PC-3 (cell line): ENCODE data around the gene SNX9. TPM values are rescaled to one million over a fixed set of nuclear protein-coding genes. Genes with fewer than 3 reads are reported as not detected.
A peak's percentile ranks its signal among the peaks of the same experiment; 100 is the strongest.

Source experiments
- ATAC-seq: fragments of 200-7000 bp; cut with Tn5 transposase; 2 replicates; pipeline ENCODE4 v1.9.1; 2020; ENCODE audit warnings: mild to moderate bottlenecking, moderate library complexity
- BruUV-seq: library from RNA; stranded (reverse); fragments of 400-500 nt; replicated peaks from 2 replicates; lab custom pipeline; 2021; lab: Mats Ljungman, UMichigan
- CTCF ChIA-PET: fragments of 300-600 bp; sonication (Branson Sonifier 250); formaldehyde crosslinking; loops from one replicate; lab custom pipeline; 2022; ENCODE audit warnings: antibody characterized with exemption; lab: Charles Lee
- POLR2A ChIA-PET: fragments of 300-600 bp; sonication (Branson Sonifier 250); formaldehyde crosslinking; loops from one replicate; lab custom pipeline; 2022; ENCODE audit warnings: antibody characterized with exemption; ENCODE audit not compliant: unreplicated experiment; lab: Charles Lee
- DNase-seq: peaks from one replicate; pipeline ENCODE4 v3.0.0-alpha.2; 2015
- H2AFZ ChIP-seq: fragments of 300-600 bp; sonication (generic); 2 replicates; pipeline ENCODE4 v1.6.0; 2016; ENCODE audit warnings: antibody characterized with exemption, low read length
- H3F3A ChIP-seq: fragments of 300-600 bp; sonication (generic); one replicate; pipeline ENCODE4 v1.6.0; 2017; ENCODE audit warnings: antibody characterized with exemption, low read length, control low read depth, mild to moderate bottlenecking; ENCODE audit not compliant: unreplicated experiment
- H3K27ac ChIP-seq: fragments of 300-600 bp; sonication (generic); 2 replicates; pipeline ENCODE4 v1.5.1; 2016; ENCODE audit warnings: mild to moderate bottlenecking, low read length
- H3K27me3 ChIP-seq: fragments of 300-600 bp; sonication (generic); 2 replicates; pipeline ENCODE4 v1.6.1; 2016; ENCODE audit warnings: low read length, mixed read lengths
- H3K36me3 ChIP-seq: fragments of 300-600 bp; sonication (generic); 2 replicates; pipeline ENCODE4 v1.6.1; 2016; ENCODE audit warnings: low read depth, mixed run types, low read length, mixed read lengths
- H3K4me1 ChIP-seq: fragments of 300-600 bp; sonication (generic); 2 replicates; pipeline ENCODE4 v1.5.1; 2016; ENCODE audit warnings: low read length; ENCODE audit not compliant: insufficient read depth
- H3K4me2 ChIP-seq: fragments of 300-600 bp; sonication (generic); 2 replicates; pipeline ENCODE4 v1.6.0; 2016; ENCODE audit warnings: low read length
- H3K4me3 ChIP-seq: fragments of 300-600 bp; sonication (generic); 2 replicates; pipeline ENCODE4 v1.5.1; 2016; ENCODE audit warnings: mild to moderate bottlenecking, low read length, mixed read lengths
- H3K79me2 ChIP-seq: fragments of 300-600 bp; sonication (generic); 2 replicates; pipeline ENCODE4 v1.6.1; 2017; ENCODE audit warnings: low read length, mixed read lengths
- H3K9ac ChIP-seq: fragments of 300-600 bp; sonication (generic); 2 replicates; pipeline ENCODE4 v1.6.0; 2016; ENCODE audit warnings: mild to moderate bottlenecking, low read length
- H3K9me2 ChIP-seq: fragments of 300-600 bp; sonication (generic); replicated peaks from 2 replicates; pipeline ENCODE4 v1.6.1; 2016; ENCODE audit warnings: mixed run types, low read length, mixed read lengths
- H3K9me3 ChIP-seq: fragments of 300-600 bp; sonication (generic); 2 replicates; pipeline ENCODE4 v1.6.1; 2016; ENCODE audit warnings: low read length, mixed read lengths
- H4K20me1 ChIP-seq: fragments of 300-600 bp; sonication (generic); 2 replicates; pipeline ENCODE4 v1.6.1; 2016; ENCODE audit warnings: low read length, mixed read lengths
- EZH2 ChIP-seq: fragments of 300-600 bp; sonication (generic); IDR thresholded peaks from one replicate; pipeline ENCODE4 v1.6.1; 2017; ENCODE audit warnings: antibody characterized with exemption, mild to moderate bottlenecking, low read length; ENCODE audit not compliant: unreplicated experiment
- EZH2phosphoT487 ChIP-seq: fragments of 300-600 bp; sonication (generic); IDR thresholded peaks from 2 replicates; pipeline ENCODE4 v1.6.1; 2018; ENCODE audit warnings: mild to moderate bottlenecking, antibody characterized with exemption, low read length, borderline replicate concordance
- intact Hi-C: fragments of 100-400 bp; cut with micrococcal nuclease; formaldehyde crosslinking; loops from 2 replicates; pipeline ENCODE4 v1.9.0; 2023
- total RNA-seq: library from RNA; depleted of rRNA; stranded (reverse); fragments of >200 nt; gene quantifications from 2 replicates; pipeline ENCODE4 v1.2.3, GENCODE V29; 2014
- TF ChIP-seq, protein P1 (sequence below): fragments of 300-600 bp; sonication (generic); conservative IDR thresholded peaks from 2 replicates; pipeline ENCODE4 v1.5.1; 2017; ENCODE audit warnings: antibody characterized with exemption, low read depth, mild to moderate bottlenecking, low read length

Gene SNX9
- total RNA-seq, 1 experiment from 2014 or later: 18.0 TPM

DNA sequence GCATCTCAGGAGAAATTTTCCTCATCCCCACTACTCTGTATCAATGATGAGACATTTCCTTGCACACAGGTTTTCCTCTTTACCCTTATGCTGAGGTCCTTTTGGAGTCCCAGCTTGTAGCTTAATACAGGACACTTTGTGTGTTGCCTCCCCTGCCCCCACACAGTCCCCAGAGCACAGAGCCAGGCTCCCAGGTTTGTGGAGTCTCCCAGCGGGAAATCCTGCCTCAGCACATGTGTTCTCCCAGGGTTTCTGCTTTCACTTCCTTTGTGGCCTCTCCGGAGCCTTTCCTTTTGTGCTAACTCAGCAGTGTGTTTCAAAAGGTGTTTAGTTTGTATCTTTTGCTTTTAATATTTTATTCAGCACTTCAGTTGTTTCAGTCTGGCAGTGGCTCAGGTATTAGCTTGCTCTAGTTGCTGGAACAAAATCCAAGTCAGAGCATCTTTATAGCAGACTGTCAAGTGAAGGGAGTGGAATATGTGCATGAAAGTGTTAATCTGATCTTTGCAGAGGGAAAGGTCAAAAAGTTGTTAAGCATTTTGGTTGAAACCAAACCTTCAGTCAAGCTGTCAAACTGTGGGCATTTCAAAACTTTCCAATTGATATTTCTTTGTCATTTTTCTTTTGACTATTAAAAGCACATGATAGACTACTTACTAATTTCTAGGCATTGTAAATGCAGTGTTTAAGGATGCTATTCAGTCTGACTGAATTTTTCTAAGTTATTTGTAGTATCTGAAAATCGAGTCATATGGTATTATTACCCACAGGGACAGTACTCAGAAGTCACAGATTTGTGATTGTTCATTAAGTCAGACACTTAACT is 8.6 kb downstream of the SNX9 start:
- no peak for ATAC-seq
- POLR2A ChIA-PET: no interaction called here
- Histone ChIP-seq H3K4me3 (no peak overlapping the region), H3K27ac (no peak overlapping the region), H3K9ac (no peak overlapping the region), H3K27me3 (no peaks in the 10 kb centered on the region), H3K9me2 (no peaks in the 10 kb centered on the region), H3K79me2 (peaks cover 89% of the 10 kb centered on the region), H3K36me3 (peaks cover 7% of the 10 kb centered on the region; the same call in 1 of the 2 replicates), H3F3A (no peaks in the 10 kb centered on the region), H3K4me2 (no peak overlapping the region), H4K20me1 (peaks cover 6% of the 10 kb centered on the region), H3K4me1 (peaks cover 23% of the 10 kb centered on the region), H2AFZ (no peak overlapping the region), H3K9me3 (no peaks in the 10 kb centered on the region)
- TF ChIP-seq EZH2phosphoT487 (no peak), EZH2 (no peak)
- TF ChIP-seq, protein P1, sequence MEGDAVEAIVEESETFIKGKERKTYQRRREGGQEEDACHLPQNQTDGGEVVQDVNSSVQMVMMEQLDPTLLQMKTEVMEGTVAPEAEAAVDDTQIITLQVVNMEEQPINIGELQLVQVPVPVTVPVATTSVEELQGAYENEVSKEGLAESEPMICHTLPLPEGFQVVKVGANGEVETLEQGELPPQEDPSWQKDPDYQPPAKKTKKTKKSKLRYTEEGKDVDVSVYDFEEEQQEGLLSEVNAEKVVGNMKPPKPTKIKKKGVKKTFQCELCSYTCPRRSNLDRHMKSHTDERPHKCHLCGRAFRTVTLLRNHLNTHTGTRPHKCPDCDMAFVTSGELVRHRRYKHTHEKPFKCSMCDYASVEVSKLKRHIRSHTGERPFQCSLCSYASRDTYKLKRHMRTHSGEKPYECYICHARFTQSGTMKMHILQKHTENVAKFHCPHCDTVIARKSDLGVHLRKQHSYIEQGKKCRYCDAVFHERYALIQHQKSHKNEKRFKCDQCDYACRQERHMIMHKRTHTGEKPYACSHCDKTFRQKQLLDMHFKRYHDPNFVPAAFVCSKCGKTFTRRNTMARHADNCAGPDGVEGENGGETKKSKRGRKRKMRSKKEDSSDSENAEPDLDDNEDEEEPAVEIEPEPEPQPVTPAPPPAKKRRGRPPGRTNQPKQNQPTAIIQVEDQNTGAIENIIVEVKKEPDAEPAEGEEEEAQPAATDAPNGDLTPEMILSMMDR: no peak
- CTCF ChIA-PET: no interaction called here
- no TSS peak for BruUV-seq
- DNase-seq: no peak
- intact Hi-C loops: loop anchor here (5.0 kb wide), 1 partner anchor 36 kb away; no protein-coding TSS in a partner anchor

DNA sequence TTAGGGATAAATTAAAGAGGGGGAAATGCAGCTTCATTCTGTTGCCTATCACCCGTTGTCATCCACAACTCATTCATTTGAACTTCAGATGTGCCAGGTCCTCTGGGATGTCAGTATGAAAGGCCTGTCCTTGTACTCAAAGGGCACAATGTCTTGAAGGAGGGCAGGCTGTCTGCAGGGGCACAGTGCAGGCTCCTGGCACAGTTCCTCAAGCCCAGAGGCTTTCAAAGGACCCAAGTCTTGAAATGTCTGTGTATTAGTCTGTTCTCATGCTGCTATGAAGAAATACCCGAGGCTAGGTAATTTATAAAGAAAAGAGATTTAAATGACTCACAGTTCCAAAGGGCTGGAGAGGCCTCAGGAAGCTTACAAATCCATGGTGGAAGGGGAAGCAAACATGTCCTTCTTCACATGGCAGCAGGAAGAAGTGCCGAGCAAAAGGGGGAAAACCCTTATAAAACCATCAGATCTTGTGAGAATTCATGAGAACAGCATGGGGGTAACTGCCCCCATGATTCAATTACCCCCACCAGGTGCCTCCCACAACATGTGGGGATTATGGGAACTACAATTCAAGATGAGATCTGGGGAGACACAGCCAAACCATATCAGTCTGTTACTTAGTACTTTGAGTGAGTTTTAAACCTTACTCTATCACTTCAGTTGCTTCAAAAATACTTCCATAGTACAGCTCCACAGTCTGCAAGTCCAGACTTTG is 9.4 kb downstream of the SNX9 start:
- CTCF ChIA-PET: no interaction called here
- H3K4me2 ChIP-seq: peak overlapping the region; percentile 64
- no peak overlapping the region for H3K4me3 ChIP-seq
- no peaks in the 10 kb centered on the region for H3K9me2 ChIP-seq
- H3K79me2 ChIP-seq: peaks cover 97% of the 10 kb centered on the region
- peaks cover 7% of the 10 kb centered on the region; the same call in 1 of the 2 replicates for H3K36me3 ChIP-seq
- peak overlapping the region; percentile 72 for H3K27ac ChIP-seq
- TF ChIP-seq, protein P1: no peak
- TF ChIP-seq EZH2phosphoT487: no peak
- DNase-seq (peak; percentile 11), ATAC-seq (no peak)
- no peak overlapping the region for H3K9ac ChIP-seq
- no peaks in the 10 kb centered on the region for H3F3A ChIP-seq
- no peaks in the 10 kb centered on the region for H3K9me3 ChIP-seq
- peaks cover 6% of the 10 kb centered on the region for H4K20me1 ChIP-seq
- POLR2A ChIA-PET: no interaction called here
- intact Hi-C loops: loop anchor here (5.0 kb wide), 1 partner anchor 35 kb away; no protein-coding TSS in a partner anchor
- BruUV-seq: no TSS peak
- no peaks in the 10 kb centered on the region for H3K27me3 ChIP-seq
- no peak overlapping the region for H2AFZ ChIP-seq
- peaks cover 23% of the 10 kb centered on the region for H3K4me1 ChIP-seq
